GM19372 (cell line): ENCODE results near the gene TMEM33.
A peak's percentile ranks its signal among the peaks of the same experiment; 100 is the strongest.
"Not testable (repeated sequence)": the region's sequence is repeated elsewhere in the genome, so short reads cannot be mapped to it uniquely, and the experiment has no call there.

Experiments used
- ATAC-seq: cut with Tn5 transposase; IDR thresholded peaks from one replicate; pipeline ENCODE4 v1.9.1; 2021; ENCODE audit warnings: mild to moderate bottlenecking, low read depth, moderate library complexity; ENCODE audit not compliant: unreplicated experiment

Gene TMEM33, protein sequence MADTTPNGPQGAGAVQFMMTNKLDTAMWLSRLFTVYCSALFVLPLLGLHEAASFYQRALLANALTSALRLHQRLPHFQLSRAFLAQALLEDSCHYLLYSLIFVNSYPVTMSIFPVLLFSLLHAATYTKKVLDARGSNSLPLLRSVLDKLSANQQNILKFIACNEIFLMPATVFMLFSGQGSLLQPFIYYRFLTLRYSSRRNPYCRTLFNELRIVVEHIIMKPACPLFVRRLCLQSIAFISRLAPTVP

DNA sequence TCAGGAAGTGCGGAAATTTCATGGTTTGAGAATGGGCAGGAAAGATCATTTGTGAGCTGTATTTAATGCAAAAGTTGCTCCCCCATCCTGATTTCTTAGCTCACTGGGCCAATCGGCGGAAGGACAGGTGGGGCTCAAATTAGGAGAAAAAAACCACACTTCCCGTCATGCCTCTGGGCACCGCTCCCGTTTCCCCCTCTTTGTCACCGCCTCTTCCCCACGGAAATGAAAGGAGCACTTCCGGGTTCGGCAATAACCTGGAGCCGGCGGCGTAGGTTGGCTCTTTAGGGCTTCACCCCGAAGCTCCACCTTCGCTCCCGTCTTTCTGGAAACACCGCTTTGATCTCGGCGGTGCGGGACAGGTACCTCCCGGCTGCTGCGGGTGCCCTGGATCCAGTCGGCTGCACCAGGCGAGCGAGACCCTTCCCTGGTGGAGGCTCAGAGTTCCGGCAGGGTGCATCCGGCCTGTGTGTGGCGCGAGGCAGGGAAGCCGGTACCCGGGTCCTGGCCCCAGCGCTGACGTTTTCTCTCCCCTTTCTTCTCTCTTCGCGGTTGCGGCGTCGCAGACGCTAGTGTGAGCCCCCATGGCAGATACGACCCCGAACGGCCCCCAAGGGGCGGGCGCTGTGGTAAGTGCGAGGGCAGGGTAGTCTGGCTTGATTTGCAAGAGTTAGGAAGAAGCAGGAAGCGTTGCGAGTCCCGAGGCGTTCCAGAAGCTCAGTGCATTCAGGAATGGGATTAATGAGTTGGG, at the start of gene TMEM33:
TSS of gene TMEM33 (plus strand) at position 529 of the 751 bp plus-strand sequence. CDS start at position 585, 56 bp downstream.
- ATAC-seq = peak; percentile 89

DNA sequence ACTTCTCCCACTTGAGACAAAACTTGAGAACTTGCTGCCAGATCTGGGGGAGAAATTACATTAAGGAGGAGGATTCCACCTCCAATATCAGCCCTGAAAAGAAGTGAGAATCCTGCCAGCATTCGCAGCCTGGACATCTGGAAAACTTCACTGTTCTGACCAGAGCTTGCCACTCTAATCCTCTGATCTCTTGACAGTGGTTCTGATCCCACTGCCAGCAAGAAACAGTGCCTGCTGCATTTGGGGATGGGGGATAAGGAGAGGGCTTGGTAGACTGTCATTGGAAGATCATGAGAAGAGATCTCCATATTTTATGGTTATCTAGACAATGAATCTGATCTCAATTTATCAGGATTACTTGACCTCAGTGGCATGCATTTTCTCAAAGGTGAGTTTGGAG, 49.8 kb upstream of the TMEM33 start:
- no peak for ATAC-seq

DNA sequence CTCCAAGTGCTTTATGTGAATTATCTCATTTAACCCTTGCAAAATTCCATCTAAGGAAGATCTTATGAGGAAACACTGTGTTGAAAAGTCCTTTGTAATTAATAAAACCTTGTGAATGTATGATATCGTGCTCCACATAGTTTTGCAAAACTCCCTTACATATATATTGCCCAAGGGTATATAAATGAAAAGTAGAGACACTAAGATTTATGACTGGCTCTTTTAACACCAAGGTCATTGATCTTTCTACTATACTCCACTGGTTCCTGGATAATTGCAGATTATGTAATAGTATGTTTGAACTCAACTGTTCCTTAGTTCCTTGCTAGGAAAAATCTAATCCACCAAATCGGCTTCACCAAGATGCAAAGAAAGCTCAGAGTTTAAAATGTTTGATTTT, 48.0 kb upstream of the TMEM33 start:
- no peak for ATAC-seq

DNA sequence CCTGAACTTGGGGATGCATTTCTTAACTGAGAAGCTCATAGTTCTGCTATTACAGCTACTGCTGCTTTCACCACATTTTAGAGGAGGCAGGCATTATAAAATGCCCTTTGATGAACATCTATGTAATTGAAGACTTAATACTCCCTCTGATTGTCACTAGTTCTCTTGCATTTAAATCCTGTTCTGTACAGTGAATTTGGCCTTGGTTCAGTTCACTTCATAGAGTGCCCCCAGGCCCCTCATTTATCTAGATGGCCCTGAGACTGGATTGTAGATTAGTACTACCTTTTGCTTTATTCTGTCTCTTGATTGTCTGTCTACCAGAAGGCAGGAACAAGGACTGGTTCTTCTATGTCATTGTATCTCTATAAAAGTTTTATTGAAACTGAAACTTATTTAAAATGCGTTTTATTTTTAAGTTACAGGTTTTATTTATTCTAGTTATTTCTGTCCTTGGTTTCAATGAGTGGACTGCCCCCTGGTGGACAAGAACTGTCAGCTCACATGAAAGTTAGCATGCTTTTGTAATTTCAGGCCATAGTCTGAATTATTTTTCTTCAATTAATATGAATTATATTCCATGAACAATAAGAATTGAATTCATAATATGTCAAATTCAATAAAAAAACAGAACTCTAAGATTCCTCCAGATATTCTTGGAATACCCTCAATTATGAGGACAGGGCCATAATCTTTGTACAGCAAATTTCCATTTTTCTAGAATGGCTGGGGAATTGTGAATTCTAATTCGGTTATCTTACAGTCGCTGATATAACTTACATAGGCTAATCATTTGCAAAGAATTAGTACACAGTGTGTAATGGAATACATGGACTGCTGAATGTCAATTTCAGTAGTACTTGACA, 47.2 kb upstream of the TMEM33 start:
- ATAC-seq = no peak

DNA sequence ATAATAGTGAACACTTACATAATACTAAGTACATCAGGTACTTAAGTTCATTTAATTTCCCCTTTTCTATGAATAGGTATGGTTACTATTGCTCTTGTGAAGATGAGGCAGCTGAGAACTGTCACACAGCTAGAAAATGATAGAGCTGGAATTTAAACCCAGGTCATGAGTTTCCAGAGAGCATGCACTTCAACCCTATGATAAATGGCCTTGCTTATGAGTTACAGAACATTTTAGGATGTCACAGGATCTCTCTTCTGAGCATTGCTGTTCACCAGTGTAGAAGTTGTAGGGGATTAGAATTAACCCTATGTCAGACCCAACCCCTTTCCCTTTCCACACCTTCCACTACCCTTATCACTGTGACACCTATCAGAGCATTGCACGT, 46.5 kb upstream of the TMEM33 start:
- no peak for ATAC-seq

DNA sequence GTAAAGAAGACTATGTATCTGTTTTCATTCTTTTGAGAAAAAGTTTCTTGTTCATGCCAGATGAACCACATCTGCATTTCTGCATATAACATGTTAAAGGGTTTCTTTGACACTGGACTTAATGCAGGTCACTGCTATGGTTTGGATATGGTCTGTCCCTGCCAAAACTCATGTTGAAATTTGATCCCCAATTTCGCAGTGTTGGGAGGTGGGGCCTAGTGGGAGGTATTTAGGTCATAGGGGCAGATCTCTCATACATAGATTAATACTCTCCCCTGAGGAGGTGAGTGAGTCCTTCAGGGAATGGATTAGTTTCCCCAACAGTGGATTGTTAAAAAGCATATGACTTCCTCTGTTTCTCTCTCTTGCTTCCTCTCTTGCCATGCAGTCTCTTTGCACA, 45.9 kb upstream of the TMEM33 start:
- ATAC-seq = no peak

DNA sequence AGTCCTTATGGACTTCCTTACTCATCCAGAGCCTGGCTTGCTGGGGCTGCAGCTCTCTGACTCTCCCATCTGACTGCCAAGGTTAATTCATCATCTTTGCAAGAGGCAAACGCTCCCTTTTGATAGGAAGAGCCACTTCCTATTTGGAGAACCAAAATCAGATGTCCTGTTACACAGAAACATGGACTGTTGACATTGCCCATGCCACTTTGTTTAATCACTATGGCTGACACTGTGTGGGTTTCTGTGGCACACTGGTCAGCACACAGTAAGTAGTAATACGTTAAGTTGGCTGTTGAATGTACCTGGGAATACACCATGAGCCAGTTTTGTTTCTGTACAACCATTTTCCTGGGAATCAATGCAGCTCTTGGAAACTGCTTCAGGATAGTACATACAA, 45.1 kb upstream of the TMEM33 start:
- no peak for ATAC-seq

DNA sequence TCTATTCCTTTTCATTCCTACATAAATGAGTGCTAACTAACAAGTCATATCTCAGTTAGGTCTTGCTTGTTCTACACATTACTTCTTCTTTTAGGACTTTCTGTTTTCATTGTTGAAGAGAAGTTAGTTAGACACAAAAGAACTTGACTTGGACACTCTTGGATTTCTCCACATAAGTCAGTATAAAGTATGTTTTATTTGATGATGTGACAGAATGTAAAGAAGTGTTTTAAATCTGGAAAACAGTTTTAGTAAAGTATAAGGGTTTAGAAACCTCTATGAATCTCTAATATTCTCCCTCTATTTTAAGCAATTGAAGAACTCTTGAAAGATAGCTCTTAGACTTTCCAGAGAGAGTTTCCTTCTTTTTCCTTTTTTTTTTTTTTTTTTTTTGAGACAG, 38.6 kb upstream of the TMEM33 start:
- ATAC-seq = no peak

DNA sequence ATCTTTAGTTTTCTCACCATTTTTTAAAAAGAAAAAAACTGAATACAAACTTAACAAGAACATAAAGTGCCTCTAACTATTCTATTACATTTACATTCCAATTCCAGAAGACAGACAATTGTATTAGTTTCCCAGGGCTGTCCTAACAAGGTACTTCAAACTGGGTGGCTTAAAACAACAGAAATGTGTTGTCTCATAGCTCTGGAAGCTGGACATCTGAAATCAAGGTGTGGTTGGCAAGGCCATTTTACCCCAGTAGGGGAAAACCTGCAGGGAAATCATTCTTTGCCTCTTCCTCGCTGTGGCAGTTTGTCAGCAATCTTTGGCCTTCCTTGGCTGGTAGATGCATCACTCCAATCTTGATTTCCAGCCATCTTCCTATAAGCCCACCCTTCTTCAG, 37.5 kb upstream of the TMEM33 start:
- ATAC-seq = no peak

DNA sequence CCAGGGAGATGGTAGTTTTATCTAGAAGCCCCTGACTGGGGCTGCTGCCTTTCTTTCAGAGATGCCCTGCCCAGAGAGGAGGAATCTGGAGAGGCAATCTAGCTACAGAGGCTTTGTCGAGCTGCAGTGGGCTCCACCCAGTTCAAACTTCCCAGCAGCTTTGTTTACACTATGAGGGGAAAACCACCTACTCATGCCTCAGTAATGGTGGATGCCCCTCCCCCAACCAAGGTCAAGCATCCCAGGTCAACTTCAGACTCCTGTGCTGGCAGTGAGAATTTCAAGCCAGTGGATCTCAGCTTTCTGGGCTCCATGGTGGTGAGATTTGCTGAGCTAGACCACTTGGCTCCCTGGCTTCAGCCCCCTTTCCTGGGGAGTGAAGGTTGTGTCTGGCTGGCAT, 26.1 kb upstream of the TMEM33 start:
- not testable (repeated sequence) for ATAC-seq

DNA sequence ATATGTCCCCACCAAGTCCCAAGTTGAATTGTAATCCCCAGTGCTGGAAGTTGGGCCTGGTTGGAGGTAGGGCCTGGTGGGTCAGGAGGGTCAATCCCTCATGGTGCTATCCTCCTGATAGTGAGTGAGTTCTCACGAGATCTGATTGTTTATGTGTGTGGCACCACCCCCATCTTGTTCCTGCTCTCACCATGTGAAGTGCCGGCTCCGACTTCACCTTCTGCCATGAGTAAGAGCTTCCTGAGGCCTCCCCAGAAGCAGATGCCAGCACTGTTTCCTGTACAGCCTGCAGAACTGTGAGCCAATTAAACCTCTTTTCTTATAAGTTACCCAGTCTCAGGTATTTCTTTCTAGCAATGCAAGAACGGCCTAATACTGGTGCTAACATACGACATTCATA, 22.7 kb upstream of the TMEM33 start:
- no peak for ATAC-seq

DNA sequence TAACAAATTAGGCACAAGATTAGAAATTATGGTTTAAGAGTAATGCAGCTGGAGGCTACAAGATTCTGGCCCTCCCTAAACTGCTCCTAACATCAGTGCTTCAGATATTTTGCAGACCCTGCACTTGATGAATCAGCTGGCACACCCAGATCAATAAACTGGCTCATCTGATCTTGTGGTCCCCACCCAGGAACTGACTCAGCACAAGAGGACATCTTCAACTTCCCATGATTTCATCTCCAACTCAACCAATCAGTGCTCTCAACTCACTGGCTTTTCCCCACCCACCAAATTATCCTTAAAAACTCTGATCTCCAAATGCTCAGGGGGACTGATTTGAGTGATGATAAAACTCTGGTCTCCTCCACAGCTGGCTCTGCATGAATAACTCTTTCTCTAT, 21.7 kb upstream of the TMEM33 start:
- ATAC-seq = no peak

DNA sequence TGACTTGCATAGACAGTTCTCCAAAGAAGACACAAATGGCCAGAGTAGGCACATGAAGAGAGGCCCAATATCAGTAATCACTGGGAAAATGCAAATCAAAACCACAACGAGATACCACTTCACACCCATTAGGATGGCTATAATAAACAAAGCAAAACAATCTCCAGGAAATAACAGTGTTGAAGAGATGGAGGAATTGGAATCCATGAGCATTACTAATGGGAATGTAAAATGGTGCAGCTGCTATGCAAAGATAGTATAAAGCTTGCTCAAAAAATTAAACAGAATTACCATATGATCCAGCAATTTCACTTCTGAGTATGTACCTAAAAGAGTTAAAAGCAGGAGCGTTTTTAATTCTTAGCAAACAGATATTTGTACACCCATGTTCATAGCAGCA, 17.0 kb upstream of the TMEM33 start:
- ATAC-seq = no peak

DNA sequence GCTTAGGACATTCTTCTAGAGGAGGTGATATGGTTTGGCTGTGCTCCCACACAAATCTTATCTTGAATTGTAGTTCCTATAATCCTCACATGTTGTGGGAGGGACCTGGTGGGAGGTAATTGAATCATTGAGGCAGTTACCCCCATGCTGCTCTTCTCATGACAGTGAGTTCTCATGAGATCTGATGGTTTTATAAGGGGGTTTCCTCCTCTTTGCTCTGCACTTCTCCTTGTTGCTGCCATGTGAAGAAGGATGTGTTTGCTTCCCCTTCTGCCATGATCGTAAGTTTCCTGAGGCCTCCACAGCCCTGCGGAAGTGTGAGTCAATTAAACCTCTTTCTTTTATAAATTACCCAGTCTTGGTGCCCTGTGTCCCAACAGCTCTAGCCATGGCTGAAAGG, 14.8 kb upstream of the TMEM33 start:
- ATAC-seq = not testable (repeated sequence)

DNA sequence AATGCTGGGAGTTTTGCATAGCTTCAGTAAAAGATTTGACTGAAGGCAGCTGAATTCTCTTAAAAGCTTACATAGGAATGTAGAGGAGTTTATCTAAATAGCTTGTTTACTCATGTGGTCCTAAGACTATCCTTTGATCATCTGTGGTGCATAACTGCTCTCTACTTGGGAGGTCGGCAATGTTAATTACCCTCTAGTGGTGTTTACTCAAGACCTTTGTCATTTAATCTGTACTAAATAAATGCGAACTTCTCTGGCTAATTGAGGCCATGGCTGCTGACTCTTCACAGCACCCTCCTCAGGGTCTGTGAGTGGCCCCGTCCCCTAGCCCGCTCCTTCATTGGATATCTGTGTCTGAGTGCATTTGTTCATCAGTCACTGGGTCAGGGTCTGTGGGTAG, 13.8 kb upstream of the TMEM33 start:
- ATAC-seq = no peak

DNA sequence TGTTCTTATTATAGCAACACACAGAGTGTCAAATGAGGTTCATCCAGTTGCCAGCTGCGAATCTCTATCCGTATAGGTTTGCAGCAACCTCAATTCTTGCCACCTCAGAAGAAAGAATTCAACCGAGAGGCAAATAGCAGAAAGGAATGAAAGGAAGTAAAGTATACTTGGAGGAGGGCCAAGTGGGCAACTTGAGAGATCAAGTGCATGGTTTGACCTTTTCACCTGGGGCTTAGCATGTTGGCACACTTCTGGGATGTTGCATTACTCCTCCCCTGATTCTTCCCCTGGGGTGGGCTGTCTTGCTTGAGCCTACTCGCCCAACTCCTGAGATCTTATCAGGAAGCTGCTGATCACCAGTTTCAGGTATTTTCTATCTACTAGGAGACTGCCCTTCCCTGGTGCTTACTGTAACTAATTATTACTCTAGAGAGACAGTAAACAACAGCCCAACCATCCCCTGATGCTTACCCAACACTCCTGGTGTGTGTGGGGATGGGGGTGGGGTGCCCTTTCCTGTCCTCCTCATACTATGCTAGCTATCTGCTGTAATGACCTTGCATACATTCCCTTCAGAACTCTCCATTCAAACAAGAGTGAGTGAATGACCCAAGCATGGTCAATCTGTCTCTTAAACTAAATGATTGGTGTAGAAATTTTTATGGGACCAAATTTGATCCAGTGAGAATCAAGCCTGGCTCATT, 7.3 kb upstream of the TMEM33 start:
- no peak for ATAC-seq

DNA sequence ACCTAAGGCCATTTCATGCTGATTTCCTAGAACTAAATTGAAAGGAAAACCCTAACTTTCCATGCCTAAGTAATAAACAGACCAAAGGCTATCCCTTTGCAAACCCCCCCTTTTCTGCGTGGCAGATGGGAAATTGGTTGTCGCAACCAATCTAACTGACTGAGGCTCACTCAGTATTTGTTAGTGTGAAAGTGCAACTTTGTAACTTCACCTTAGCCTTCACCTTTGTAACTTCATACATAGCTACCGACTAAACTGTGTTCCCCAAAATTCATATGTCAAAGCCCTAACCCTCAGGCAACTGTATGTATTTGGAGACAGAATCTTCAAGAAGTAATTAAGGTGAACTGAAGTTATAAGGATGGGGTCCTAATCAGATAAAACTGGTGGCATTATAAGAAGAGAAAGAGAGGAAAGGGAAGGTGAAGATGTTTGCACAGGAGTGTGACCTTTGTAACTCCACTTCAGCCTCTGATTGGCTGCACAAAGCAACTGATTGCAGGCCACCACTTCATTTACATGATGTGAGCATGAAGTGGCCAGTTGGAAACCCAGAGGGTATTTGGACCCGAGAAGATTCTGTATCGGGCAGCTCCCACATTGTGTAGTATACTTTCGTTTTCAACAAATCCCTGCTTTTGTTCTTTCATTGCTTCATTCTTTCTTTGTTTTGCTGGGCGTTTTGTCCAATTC, 4.9 kb upstream of the TMEM33 start:
- ATAC-seq = no peak

DNA sequence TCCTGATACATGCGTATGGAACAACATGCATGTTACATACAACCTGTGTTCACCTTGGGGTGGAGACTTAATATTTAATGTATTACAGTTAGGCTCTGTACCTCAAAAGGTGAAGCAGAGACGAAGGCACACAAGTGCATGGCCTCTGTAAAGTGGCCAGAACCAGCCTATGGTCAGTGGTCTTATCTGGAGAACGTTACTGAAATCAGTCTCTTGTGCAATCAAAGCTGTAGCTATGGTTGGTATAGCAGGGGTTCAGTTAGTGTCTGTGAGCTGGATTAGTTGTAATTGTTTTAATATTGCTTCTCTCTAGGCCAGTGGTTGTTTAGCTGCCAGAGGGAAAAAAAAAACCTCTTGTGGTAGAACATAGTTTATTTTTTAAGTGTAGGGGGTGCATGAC, 2.2 kb upstream of the TMEM33 start:
- ATAC-seq = no peak

DNA sequence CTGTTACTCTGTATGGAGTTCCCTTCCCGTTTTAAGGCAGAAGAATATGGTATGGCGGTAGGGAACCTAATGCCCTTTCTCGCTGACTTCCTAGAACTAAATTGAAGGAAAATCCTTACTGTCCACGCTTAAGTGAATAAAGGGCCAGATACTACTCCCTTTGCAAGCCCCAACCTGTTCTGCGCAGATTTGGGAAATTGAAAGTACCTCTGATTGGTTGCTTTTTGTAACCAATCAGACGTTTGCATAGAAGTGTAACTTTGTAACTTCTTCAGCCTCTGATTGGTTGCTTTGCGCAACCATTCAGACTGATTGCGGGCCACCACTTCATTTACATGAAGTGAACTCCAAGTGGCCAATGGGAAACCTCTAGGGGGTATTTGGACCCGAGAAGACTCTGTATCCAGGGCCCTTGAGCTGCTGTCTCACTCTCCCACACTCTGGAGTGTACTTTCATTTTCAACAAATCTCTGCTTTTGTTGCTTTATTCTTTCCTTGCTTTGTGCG, 1.2 kb upstream of the TMEM33 start:
- no peak for ATAC-seq

DNA sequence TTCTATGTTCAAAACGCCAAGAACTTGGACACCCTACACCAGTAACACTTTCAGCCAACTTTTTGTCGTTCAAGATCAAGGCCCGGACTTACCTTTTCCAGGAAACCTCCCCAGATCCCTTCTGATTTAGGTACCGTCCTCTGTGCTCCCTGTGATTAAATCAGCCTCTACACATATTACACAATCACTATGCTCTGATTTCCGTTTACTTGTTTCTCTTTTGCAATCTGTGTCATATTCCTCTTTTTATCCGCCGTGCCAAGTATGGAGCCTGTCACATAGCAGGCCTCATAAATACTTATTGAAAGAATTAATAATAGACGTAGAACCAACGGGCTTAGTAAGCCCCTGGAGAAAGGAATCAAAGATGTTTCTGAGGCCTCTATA, 722 bp upstream of the TMEM33 start:
- no peak for ATAC-seq
